HepG2 (cell line): ENCODE results near the gene PRM3. TPM values are rescaled to one million over a fixed set of nuclear protein-coding genes. Genes with fewer than 3 reads are reported as not detected.

Experiments used
- ASH2L ChIP-seq: fragments of 300-600, 200-600 bp; sonication (generic); IDR thresholded peaks from 2 replicates; pipeline ENCODE4 v1.7.0; 2017; ENCODE audit warnings: low read depth, mild to moderate bottlenecking, moderate library complexity, mixed read lengths, low read length; ENCODE audit not compliant: insufficient read length
- ELF1 ChIP-seq: sonication (generic); formaldehyde crosslinking; IDR thresholded peaks from 2 replicates; pipeline ENCODE4 v1.4.0; 2020; ENCODE audit warnings: missing genetic modification reagents
- MTERF4 ChIP-seq: sonication (generic); formaldehyde crosslinking; IDR thresholded peaks from 2 replicates; pipeline ENCODE4 v1.8.0; 2023; ENCODE audit warnings: mild to moderate bottlenecking, missing genetic modification reagents
- NKX3-1 ChIP-seq: sonication (generic); formaldehyde crosslinking; IDR thresholded peaks from 2 replicates; pipeline ENCODE4 v1.5.0; 2020; ENCODE audit warnings: missing genetic modification reagents
- POLR2A ChIP-seq, 2 experiments: IDR thresholded peaks; 2 replicates each; pipeline ENCODE4 v1.6.1; 2011; ENCODE audit warnings: low read depth in 2 of 2, low read length in 2 of 2, mild to moderate bottlenecking in 1 of 2, moderate library complexity in 1 of 2; ENCODE audit not compliant: insufficient read depth in 1 of 2
- PRMT3 ChIP-seq: sonication (generic); formaldehyde crosslinking; IDR thresholded peaks from 2 replicates; pipeline ENCODE4 v1.8.1; 2022; ENCODE audit warnings: low read depth, mild to moderate bottlenecking, moderate library complexity, missing genetic modification reagents, borderline replicate concordance
- PTBP1 ChIP-seq: fragments of 200-400 bp; formaldehyde crosslinking; IDR thresholded peaks from 2 replicates; pipeline ENCODE4 v1.6.1; 2018; ENCODE audit warnings: low read length, low read depth; ENCODE audit not compliant: poor library complexity, severe bottlenecking
- RFX3 ChIP-seq: IDR thresholded peaks from 2 replicates; pipeline ENCODE4 v1.6.1; 2016; ENCODE audit warnings: missing biosample characterization, missing genetic modification reagents
- SSRP1 ChIP-seq: IDR thresholded peaks from 2 replicates; pipeline ENCODE4 v1.6.1; 2016; ENCODE audit warnings: control low read depth
- TAF15 ChIP-seq: fragments of 200-400 bp; formaldehyde crosslinking; IDR thresholded peaks from one replicate; pipeline ENCODE4 v1.6.1; 2018; ENCODE audit warnings: mild to moderate bottlenecking, low read depth, low read length; ENCODE audit not compliant: poor library complexity, severe bottlenecking
- TFE3 ChIP-seq: IDR thresholded peaks from 2 replicates; pipeline ENCODE4 v1.6.1; 2016
- ZIK1 ChIP-seq: sonication (generic); formaldehyde crosslinking; IDR thresholded peaks from 2 replicates; pipeline ENCODE4 v1.5.0; 2020; ENCODE audit warnings: mild to moderate bottlenecking, low read depth, missing genetic modification reagents, borderline replicate concordance
- ZKSCAN1 ChIP-seq: fragments of 150-350 bp; IDR thresholded peaks from 2 replicates; pipeline ENCODE4 v1.6.1; 2014; ENCODE audit warnings: low read length
- polyA plus RNA-seq, 8 experiments: library from polyadenylated mRNA; depleted of rRNA in 3 of 8; stranded (reverse) in 7 of 8; unstranded in 1 of 8; fragments of >200 nt; fragmentation: Illumina TruSeq in 4 of 8; extraction: Trizol in 4 of 8; gene quantifications; 2 replicates each; pipeline versions ENCODE4 v1.2.1 to v1.2.3, GENCODE V29; 2011 to 2016; ENCODE audit warnings: low read depth in 4 of 8, missing spikeins in 1 of 8, mixed read lengths in 1 of 8; ENCODE audit not compliant: insufficient read depth in 1 of 8
- total RNA-seq, 5 experiments: library from RNA; depleted of rRNA; stranded (reverse); fragments of >200 nt; fragmentation: Illumina TruSeq; extraction: Trizol; gene quantifications; 2 replicates each; pipeline ENCODE4 v1.2.3, GENCODE V29; 2016; ENCODE audit warnings: low read depth in 1 of 5
- TF ChIP-seq, protein P1 (sequence below), 2 experiments: fragments of 450-650 bp in 1 of 2; sonication (generic) in 1 of 2; formaldehyde crosslinking in 1 of 2; IDR thresholded peaks; 2 replicates each; pipeline versions ENCODE4 v1.6.1 to v1.8.0; 2016 to 2022; ENCODE audit warnings: antibody characterized with exemption in 1 of 2, mild to moderate bottlenecking in 1 of 2, missing genetic modification reagents in 1 of 2
- TF ChIP-seq, protein P2 (sequence below): sonication (generic); formaldehyde crosslinking; IDR thresholded peaks from 2 replicates; pipeline ENCODE4 v1.4.0; 2020; ENCODE audit warnings: mild to moderate bottlenecking, missing genetic modification reagents

Gene PRM3
- total and polyA plus RNA-seq, 2 of the 13 experiments (the other 11 are each of a cell fraction or from before 2014, with no cell fraction given) = not detected

DNA sequence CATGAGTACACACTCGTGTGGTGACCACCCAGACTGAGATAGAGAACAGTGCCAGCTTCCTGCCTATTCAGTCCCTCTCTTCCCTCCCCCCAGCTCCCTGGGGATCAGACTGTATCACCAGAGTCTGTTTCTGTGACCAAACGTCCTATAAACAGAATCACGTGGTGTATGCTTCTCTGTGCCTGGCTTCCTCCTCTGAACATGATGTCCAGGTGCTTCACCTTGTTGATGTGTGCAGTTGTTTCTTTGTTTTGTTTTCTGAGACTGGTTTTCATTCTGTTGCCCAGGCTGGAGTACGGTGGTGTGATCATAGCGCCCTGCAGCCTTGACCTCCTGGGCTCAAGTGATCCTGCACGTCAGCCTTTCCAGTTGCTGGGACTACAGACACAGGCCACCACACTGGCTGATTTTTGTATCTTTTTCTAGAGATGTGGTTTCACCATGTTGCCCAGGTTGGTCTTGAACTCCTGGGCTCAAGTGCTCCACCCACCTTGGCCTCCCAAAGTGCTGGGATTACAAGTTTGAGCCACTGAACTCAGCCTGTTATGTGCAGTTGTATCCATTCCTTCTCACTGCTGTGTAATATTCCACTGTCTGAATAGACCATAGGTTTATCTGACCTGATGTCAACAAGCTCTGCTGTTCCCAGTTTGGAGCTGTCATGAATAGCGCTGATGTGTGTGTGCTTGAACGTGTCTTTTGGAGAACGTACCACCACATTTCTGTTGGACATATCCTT, 36.6 kb upstream of the PRM3 start (continued):
- TF ChIP-seq MTERF4 (no peak), TAF15 (no peak), RFX3 (CRISPR knock-in tag) (peak; percentile 55; the same call in 1 of the 2 replicates), NKX3-1 (CRISPR knock-in tag) (no peak), POLR2A (IDR thresholded peaks at IDR 0.05; ENCODE audit: insufficient read depth in 1 of 2, low read depth in 2 of 2, low read length in 2 of 2) (peak; percentile 30 to 34; a peak in 2 of 4 replicates), PTBP1 (no peak), PRMT3 (no peak), TFE3 (CRISPR knock-in tag) (peak; percentile 95), ASH2L (peak; percentile 34), ZIK1 (peak; percentile 49; the same call in 1 of the 2 replicates), ELF1 (CRISPR knock-in tag) (peak; percentile 71), SSRP1 (CRISPR knock-in tag) (no peak), ZKSCAN1 (no peak; the same call in 1 of the 2 replicates)
- TF ChIP-seq, protein P1, sequence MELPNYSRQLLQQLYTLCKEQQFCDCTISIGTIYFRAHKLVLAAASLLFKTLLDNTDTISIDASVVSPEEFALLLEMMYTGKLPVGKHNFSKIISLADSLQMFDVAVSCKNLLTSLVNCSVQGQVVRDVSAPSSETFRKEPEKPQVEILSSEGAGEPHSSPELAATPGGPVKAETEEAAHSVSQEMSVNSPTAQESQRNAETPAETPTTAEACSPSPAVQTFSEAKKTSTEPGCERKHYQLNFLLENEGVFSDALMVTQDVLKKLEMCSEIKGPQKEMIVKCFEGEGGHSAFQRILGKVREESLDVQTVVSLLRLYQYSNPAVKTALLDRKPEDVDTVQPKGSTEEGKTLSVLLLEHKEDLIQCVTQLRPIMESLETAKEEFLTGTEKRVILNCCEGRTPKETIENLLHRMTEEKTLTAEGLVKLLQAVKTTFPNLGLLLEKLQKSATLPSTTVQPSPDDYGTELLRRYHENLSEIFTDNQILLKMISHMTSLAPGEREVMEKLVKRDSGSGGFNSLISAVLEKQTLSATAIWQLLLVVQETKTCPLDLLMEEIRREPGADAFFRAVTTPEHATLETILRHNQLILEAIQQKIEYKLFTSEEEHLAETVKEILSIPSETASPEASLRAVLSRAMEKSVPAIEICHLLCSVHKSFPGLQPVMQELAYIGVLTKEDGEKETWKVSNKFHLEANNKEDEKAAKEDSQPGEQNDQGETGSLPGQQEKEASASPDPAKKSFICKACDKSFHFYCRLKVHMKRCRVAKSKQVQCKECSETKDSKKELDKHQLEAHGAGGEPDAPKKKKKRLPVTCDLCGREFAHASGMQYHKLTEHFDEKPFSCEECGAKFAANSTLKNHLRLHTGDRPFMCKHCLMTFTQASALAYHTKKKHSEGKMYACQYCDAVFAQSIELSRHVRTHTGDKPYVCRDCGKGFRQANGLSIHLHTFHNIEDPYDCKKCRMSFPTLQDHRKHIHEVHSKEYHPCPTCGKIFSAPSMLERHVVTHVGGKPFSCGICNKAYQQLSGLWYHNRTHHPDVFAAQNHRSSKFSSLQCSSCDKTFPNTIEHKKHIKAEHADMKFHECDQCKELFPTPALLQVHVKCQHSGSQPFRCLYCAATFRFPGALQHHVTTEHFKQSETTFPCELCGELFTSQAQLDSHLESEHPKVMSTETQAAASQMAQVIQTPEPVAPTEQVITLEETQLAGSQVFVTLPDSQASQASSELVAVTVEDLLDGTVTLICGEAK (IDR thresholded peaks at IDR 0.05) = no peak
- TF ChIP-seq, protein P1 (CRISPR knock-in tag; IDR thresholded peaks at IDR 0.05) = no peak; the same call in 1 of the 2 replicates
- TF ChIP-seq, protein P2, sequence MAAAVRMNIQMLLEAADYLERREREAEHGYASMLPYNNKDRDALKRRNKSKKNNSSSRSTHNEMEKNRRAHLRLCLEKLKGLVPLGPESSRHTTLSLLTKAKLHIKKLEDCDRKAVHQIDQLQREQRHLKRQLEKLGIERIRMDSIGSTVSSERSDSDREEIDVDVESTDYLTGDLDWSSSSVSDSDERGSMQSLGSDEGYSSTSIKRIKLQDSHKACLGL (CRISPR knock-in tag) = no peak
